Liver (tissue), 9 donors: ENCODE measurements around the gene CCR9. TPM values are rescaled to one million over a fixed set of nuclear protein-coding genes. Genes with fewer than 3 reads are reported as not detected.

Source experiments
- DNase-seq: peaks from one replicate; pipeline ENCODE4 v3.0.0-alpha.2; 2017; ENCODE audit warnings: low spot score
- H3K27ac ChIP-seq, 2 donors: one replicate each; pipeline ENCODE4 v1.7.0; 2013; ENCODE audit warnings: inconsistent platforms in 2 of 2, low read length in 2 of 2, control low read depth in 1 of 2, low read depth in 1 of 2, mild to moderate bottlenecking in 1 of 2
- H3K27me3 ChIP-seq, 4 donors: one replicate each; pipeline versions ENCODE4 v1.6.1 to v1.7.0; 2013; ENCODE audit warnings: low read length in 3 of 4, inconsistent platforms in 1 of 4, mild to moderate bottlenecking in 1 of 4, moderate library complexity in 1 of 4; ENCODE audit not compliant: control insufficient read depth in 4 of 4, insufficient read depth in 4 of 4
- H3K36me3 ChIP-seq, 4 donors: one replicate each; pipeline versions ENCODE4 v1.6.1 to v1.7.0; 2013; ENCODE audit warnings: low read length in 3 of 4, mild to moderate bottlenecking in 3 of 4, low read depth in 1 of 4, moderate library complexity in 1 of 4; ENCODE audit not compliant: control insufficient read depth in 4 of 4, insufficient read depth in 3 of 4
- H3K4me1 ChIP-seq, 4 donors: one replicate each; pipeline versions ENCODE4 v1.6.1 to v1.7.0; 2013; ENCODE audit warnings: low read length in 3 of 4, mild to moderate bottlenecking in 3 of 4, moderate library complexity in 1 of 4; ENCODE audit not compliant: control insufficient read depth in 4 of 4, insufficient read depth in 4 of 4
- H3K4me3 ChIP-seq, 3 donors: one replicate each; pipeline versions ENCODE4 v1.6.1 to v1.7.0; 2013; ENCODE audit warnings: low read length in 3 of 3, control low read depth in 1 of 3, low read depth in 1 of 3, mild to moderate bottlenecking in 1 of 3
- H3K9ac ChIP-seq, 2 donors: one replicate each; pipeline ENCODE4 v1.7.0; 2013; ENCODE audit warnings: low read length in 2 of 2, mild to moderate bottlenecking in 2 of 2, moderate library complexity in 2 of 2, control low read depth in 1 of 2, low read depth in 1 of 2
- H3K9me3 ChIP-seq, 4 donors: one replicate each; pipeline versions ENCODE4 v1.6.1 to v1.7.0; 2013; ENCODE audit warnings: low read length in 3 of 4; ENCODE audit not compliant: control insufficient read depth in 4 of 4
- ATF3 ChIP-seq: IDR thresholded peaks from 2 replicates; pipeline ENCODE4 v1.6.1; 2016; ENCODE audit warnings: antibody characterized with exemption
- CTCF ChIP-seq: fragments of 150-350 bp; IDR thresholded peaks from 2 replicates; pipeline ENCODE4 v1.5.1; 2017; ENCODE audit warnings: improper control_type of control experiment, low read depth, low read length; ENCODE audit not compliant: missing input control
- EGR1 ChIP-seq, 2 donors: IDR thresholded peaks; 2 replicates each; pipeline ENCODE4 v1.6.1; 2016 to 2018; ENCODE audit warnings: antibody characterized with exemption in 2 of 2, low read depth in 2 of 2
- FOXA1 ChIP-seq: IDR thresholded peaks from 2 replicates; pipeline ENCODE4 v1.6.1; 2016; ENCODE audit warnings: antibody characterized with exemption
- FOXA2 ChIP-seq: IDR thresholded peaks from 2 replicates; pipeline ENCODE4 v1.6.1; 2016; ENCODE audit warnings: antibody characterized with exemption
- GABPA ChIP-seq, 2 donors: IDR thresholded peaks in 1 of 2; conservative IDR thresholded peaks in 1 of 2; 2 replicates each; pipeline ENCODE4 v1.6.1; 2016; ENCODE audit warnings: antibody characterized with exemption in 2 of 2, mild to moderate bottlenecking in 1 of 2, moderate library complexity in 1 of 2
- HNF4A ChIP-seq, 2 donors: conservative IDR thresholded peaks; 2 replicates each; pipeline ENCODE4 v1.6.1; 2016; ENCODE audit warnings: antibody characterized with exemption in 2 of 2, mild to moderate bottlenecking in 2 of 2
- HNF4G ChIP-seq: IDR thresholded peaks from 2 replicates; pipeline ENCODE4 v1.6.1; 2016; ENCODE audit warnings: antibody characterized with exemption
- JUND ChIP-seq, 2 donors: IDR thresholded peaks; 2 replicates each; pipeline ENCODE4 v1.6.1; 2016; ENCODE audit warnings: antibody characterized with exemption in 2 of 2
- MAX ChIP-seq: IDR thresholded peaks from 2 replicates; pipeline ENCODE4 v1.6.1; 2016; ENCODE audit warnings: antibody characterized with exemption
- NR2F2 ChIP-seq: IDR thresholded peaks from 2 replicates; pipeline ENCODE4 v1.6.1; 2016; ENCODE audit warnings: antibody characterized with exemption
- RAD21 ChIP-seq, 2 donors: IDR thresholded peaks; 2 replicates each; pipeline ENCODE4 v1.6.1; 2016; ENCODE audit warnings: antibody characterized with exemption in 2 of 2, mild to moderate bottlenecking in 2 of 2
- REST ChIP-seq: IDR thresholded peaks from 2 replicates; pipeline ENCODE4 v1.6.1; 2016; ENCODE audit warnings: antibody characterized with exemption, mild to moderate bottlenecking
- RXRA ChIP-seq, 2 donors: IDR thresholded peaks; 2 replicates each; pipeline ENCODE4 v1.6.1; 2017 to 2018; ENCODE audit warnings: antibody characterized with exemption in 2 of 2, mild to moderate bottlenecking in 1 of 2
- SP1 ChIP-seq: IDR thresholded peaks from 2 replicates; pipeline ENCODE4 v1.6.1; 2018; ENCODE audit warnings: antibody characterized with exemption, mild to moderate bottlenecking
- TAF1 ChIP-seq: conservative IDR thresholded peaks from 2 replicates; pipeline ENCODE4 v1.6.1; 2016; ENCODE audit warnings: antibody characterized with exemption, mild to moderate bottlenecking
- YY1 ChIP-seq: IDR thresholded peaks from 2 replicates; pipeline ENCODE4 v1.6.1; 2016; ENCODE audit warnings: antibody characterized with exemption, mild to moderate bottlenecking
- ZBTB33 ChIP-seq: IDR thresholded peaks from 2 replicates; pipeline ENCODE4 v1.6.1; 2016; ENCODE audit warnings: antibody characterized with exemption
- WGBS: extraction: QIAGEN DNeasy Blood & Tissue Kit; methylation state at CpG from one replicate; pipeline ENCODE4 v1.1.7; 2013; 5-methylcytosine and 5-hydroxymethylcytosine counted together
- polyA plus RNA-seq, 2 donors: library from polyadenylated mRNA; stranded (reverse) in 1 of 2; unstranded in 1 of 2; fragments of 200-250 nt in 1 of 2; fragments of >200 nt in 1 of 2; fragmentation: Nextera tagmentation in 1 of 2; extraction: Ambion mirVana in 1 of 2; gene quantifications; one replicate each; pipeline versions ENCODE4 v1.2.1 to v1.2.3, GENCODE V29; 2013 to 2015
- total RNA-seq, 2 donors: library from RNA; depleted of rRNA; stranded (reverse); fragments of >200 nt; gene quantifications; one replicate each; pipeline ENCODE4 v1.2.3, GENCODE V29; 2014
- donor health status: healthy.
- donor health status: healthy.
- donor health status: healthy.
- donor health status: healthy.
- donor health status: healthy.

CCR9 gene
- total and polyA plus RNA-seq, 4 donors = 0.28 TPM; not detected in 3

GRCh38 chr3:45838466-45838865 lies 47.9 kb upstream of the CCR9 start (continued):
- TF ChIP-seq RAD21 (IDR thresholded peaks at IDR 0.05) = peak in 1 of 2 donors; percentile 11

GRCh38 chr3:45841420-45841756 lies 45.0 kb upstream of the CCR9 start:
- under 1% methylated on average over 15 of the region's 15 CpGs for whole genome bisulfite sequencing
- Histone ChIP-seq H3K27ac (peak overlapping the region; percentile 48 to 50), H3K9ac (peak overlapping the region; percentile 23 to 51), H3K4me3 (peak overlapping the region; percentile 73 to 97 (median 89)), H3K9me3 (no peaks in the 10 kb centered on the region), H3K36me3 (peaks cover 0 to 2% (median 0%) of the 10 kb centered on the region in 4 donors), H3K27me3 (no peaks in the 10 kb centered on the region), H3K4me1 (peaks cover 2 to 34% (median 30%) of the 10 kb centered on the region in 4 donors)
- no peak for DNase-seq
- TF ChIP-seq RXRA (IDR thresholded peaks at IDR 0.05) (no peak), MAX (no peak), EGR1 (IDR thresholded peaks at IDR 0.05; ENCODE audit: low read depth in 2 of 2) (no peak), ATF3 (no peak), HNF4A (conservative IDR thresholded peaks at IDR 0.05) (no peak), ZBTB33 (no peak), REST (no peak), RAD21 (IDR thresholded peaks at IDR 0.05) (no peak), HNF4G (no peak), YY1 (no peak), TAF1 (no peak), FOXA2 (no peak), NR2F2 (no peak), CTCF (no peak), GABPA (IDR thresholded peaks at IDR 0.05 in 1 of 2, conservative IDR thresholded peaks at IDR 0.05 in 1 of 2) (no peak), SP1 (no peak), FOXA1 (no peak), JUND (IDR thresholded peaks at IDR 0.05) (no peak)
